Embryonic facial prominence (tissue), 1 donor: ENCODE results near the gene CASP5.

Experiments used
- DNase-seq: peaks from one replicate; pipeline ENCODE4 v3.0.0-alpha.2; 2016; ENCODE audit errors: extremely low spot score

CASP5 gene

DNA sequence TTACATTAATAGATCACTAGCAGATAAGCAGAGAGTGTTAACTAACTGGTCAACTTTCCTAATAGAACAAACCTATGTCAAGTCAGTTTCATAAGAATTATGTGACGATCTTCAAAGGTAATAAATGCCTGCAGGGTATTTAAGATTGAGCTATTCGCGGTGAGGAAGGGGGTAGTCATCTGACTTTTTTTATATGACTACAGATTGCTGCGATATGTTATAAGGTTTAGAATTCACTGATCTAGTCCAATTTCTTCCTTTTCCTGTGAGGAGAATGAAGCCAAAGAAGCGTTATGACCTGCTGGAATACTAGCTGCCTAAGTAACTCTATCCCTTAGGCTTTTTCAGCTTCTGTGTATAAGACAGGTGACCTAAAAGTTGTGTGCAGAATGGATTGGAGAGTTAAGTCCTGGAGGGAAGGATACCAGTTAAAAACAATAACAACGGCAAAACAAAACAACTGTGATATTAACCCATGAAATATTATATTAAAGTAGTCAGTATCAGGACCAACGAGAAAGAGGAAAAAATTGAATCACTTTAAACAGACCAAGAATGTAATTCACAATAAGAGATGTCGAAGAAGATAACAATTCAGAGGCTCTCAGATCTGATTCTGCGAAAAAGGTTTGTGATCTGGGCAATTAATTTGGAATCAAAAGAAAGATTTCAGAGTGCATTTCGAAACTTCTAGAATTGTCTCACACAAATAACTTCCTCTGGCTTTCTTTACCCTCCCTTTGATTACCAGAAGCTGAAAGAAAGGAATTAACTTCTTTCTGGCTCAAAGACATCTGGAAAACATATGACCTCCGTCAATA, 55.2 kb downstream of the CASP5 start:
- no peak for DNase-seq

DNA sequence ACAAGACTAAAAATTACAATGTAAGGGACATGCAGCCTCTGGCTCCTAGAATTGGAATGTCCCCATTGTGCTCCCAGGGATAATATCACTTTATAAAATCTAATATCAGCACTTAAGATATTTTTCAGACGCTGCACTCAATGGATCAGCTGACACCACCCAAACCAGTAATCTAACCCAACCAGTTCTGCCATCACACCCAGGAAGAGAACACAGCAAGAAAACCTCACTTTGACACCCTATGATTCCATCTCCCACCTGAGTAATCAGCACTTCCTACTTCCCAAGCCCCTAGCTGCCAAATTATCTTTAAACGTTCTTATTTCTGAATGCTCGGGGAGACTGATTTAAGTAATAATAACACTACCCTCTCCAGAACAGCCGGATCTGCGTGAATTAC, 57.2 kb downstream of the CASP5 start:
- no peak for DNase-seq

DNA sequence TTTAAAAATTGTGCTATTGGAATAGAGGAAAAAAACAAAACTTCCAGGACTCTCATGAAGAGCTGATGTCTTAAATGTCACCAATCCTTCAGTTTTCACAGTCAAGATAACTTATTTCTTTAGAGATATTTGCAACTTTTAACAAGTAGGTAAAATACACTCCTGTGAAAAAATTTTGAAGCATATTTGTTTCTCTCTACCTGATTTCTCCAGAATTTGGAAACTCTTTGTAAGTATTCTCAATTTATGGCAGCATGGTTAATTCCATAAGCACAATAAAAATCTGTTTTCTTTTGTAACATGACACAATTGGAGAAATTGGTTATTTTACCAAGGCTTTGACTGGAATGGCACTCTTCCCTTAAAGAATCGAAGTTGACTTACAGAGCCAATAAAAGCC, 58.7 kb downstream of the CASP5 start:
- DNase-seq, result no peak

GRCh38 chr11:104962852-104963251, 60.1 kb downstream of the CASP5 start:
- DNase-seq, result no peak

DNA sequence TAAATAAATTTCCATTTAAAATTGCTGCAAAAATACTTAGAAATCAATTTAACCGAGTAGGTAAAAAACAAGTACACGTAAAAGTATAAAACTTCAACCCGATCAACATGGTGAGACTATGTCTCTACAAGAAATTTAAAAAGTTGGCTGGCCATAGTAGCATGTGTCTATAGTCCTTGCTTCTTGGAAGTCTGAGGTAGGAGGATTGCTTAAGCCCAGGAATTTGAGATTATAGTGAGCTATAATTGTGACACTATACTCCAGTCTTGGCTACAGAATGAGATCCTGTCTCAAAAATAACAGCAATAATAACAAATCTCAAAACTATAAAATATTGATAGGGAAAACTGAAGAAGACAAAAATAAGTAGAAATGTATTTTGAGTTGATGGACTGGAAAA, 65.7 kb downstream of the CASP5 start:
- no peak for DNase-seq

DNA sequence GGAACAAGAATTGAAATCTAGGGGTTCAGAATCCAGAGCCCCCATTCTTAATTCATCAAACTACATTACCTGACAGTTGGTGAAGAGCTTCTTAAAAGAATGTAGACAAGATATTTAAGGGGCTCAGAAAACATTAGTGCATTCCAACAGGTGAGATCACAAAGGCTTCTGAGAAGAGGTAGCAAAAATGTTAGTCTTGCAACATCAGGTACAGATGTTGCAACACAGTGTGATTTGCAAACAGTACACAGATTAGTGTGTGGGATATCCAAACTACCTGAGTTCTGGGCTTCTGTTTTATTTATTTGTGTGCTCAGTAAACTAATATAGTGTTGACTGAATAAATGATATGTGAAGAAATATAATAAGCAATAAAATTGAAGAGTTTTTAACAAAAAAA, 66.4 kb downstream of the CASP5 start:
- DNase-seq, result no peak

DNA sequence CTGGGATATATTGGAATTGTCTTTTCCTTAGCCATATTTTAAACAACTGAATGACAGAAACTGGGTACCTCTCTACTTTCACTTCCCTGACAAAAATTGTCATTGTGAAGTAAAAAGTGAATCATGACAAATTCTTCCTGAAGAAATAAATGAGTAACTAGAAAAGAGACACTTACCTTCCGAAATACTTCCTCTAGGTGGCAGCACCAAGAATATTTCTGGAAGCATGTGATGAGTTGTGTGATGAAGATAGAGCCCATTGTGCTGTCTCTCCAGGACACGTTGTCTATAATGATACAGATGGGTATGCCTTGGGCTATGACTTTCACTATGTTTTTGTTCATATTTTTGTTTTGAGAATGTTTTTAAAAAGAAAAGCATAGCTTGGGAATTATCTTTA, 76.1 kb downstream of the CASP5 start:
- no peak for DNase-seq
